Panc1 (cell line): ENCODE measurements around the gene CEP128. TPM values are rescaled to one million over a fixed set of nuclear protein-coding genes. Genes with fewer than 3 reads are reported as not detected.

Experiments used
- ATAC-seq: fragments of 200-7000 bp; cut with Tn5 transposase; 2 replicates; pipeline ENCODE4 v1.9.1; 2020; ENCODE audit warnings: mild to moderate bottlenecking, moderate library complexity
- BruUV-seq: library from RNA; stranded (reverse); fragments of 400-500 nt; replicated peaks from 2 replicates; lab custom pipeline; 2021; lab: Mats Ljungman, UMichigan
- CTCF ChIA-PET: fragments of 300-600 bp; sonication (Branson Sonifier 250); formaldehyde crosslinking; loops from one replicate; lab custom pipeline; 2022; ENCODE audit warnings: antibody characterized with exemption; lab: Charles Lee
- POLR2A ChIA-PET: fragments of 300-600 bp; sonication (Branson Sonifier 250); formaldehyde crosslinking; loops from one replicate; lab custom pipeline; 2022; ENCODE audit warnings: antibody characterized with exemption; lab: Charles Lee
- DNase-seq: peaks from one replicate; pipeline ENCODE4 v3.0.0-alpha.2; 2010; ENCODE audit warnings: low read depth, low spot score
- H3K27ac ChIP-seq: 2 replicates; pipeline ENCODE4 v1.5.1; 2011; ENCODE audit warnings: mild to moderate bottlenecking, low read length, inconsistent platforms
- H3K27me3 ChIP-seq: fragments of 200-500 bp; sonication (Bioruptor generic); 2 replicates; pipeline ENCODE4 v1.6.0; 2014; ENCODE audit warnings: low read length, inconsistent platforms; ENCODE audit not compliant: control insufficient read depth, insufficient read depth
- H3K36me3 ChIP-seq: fragments of 200-500 bp; sonication (Bioruptor generic); 2 replicates; pipeline ENCODE4 v1.5.1; 2014; ENCODE audit warnings: inconsistent platforms, mild to moderate bottlenecking, low read length, moderate library complexity; ENCODE audit not compliant: control insufficient read depth, insufficient read depth
- H3K4me1 ChIP-seq: 2 replicates; pipeline ENCODE4 v1.5.1; 2011; ENCODE audit warnings: inconsistent platforms, mild to moderate bottlenecking, low read length, moderate library complexity; ENCODE audit not compliant: control insufficient read depth, insufficient read depth
- H3K4me3 ChIP-seq, 2 experiments: 2 replicates each; pipeline ENCODE4 v1.5.1; 2011 to 2012; ENCODE audit warnings: low read depth in 2 of 2, low read length in 2 of 2, mild to moderate bottlenecking in 2 of 2, inconsistent platforms in 1 of 2, moderate library complexity in 1 of 2
- H3K9me3 ChIP-seq: fragments of 200-500 bp; sonication (Bioruptor generic); 2 replicates; pipeline ENCODE4 v1.5.1; 2014; ENCODE audit warnings: low read depth, mild to moderate bottlenecking, inconsistent platforms, low read length, moderate library complexity; ENCODE audit not compliant: control insufficient read depth, insufficient read depth
- POLR2AphosphoS5 ChIP-seq: IDR thresholded peaks from 2 replicates; pipeline ENCODE4 v1.6.1; 2012; ENCODE audit warnings: mild to moderate bottlenecking, low read depth, low read length, moderate library complexity
- SIN3A ChIP-seq: IDR thresholded peaks from 2 replicates; pipeline ENCODE4 v1.6.1; 2012; ENCODE audit warnings: low read depth, mild to moderate bottlenecking, low read length, moderate library complexity, borderline replicate concordance; ENCODE audit not compliant: insufficient read depth
- TCF7L2 ChIP-seq: IDR thresholded peaks from 2 replicates; pipeline ENCODE4 v1.6.1; 2011; ENCODE audit warnings: mild to moderate bottlenecking, low read depth, low read length, inconsistent platforms
- in situ Hi-C: cut with HindIII; loops from 2 replicates; pipeline ENCODE4 v1.10.0; 2016; ENCODE audit warnings: low sequenced_read_pairs, low pct_unique_long_range_greater_than_20kb
- intact Hi-C: fragments of 100-400 bp; cut with micrococcal nuclease; formaldehyde crosslinking; loops from one replicate; pipeline ENCODE4 v1.10.0; 2022; ENCODE audit not compliant: unreplicated experiment
- total RNA-seq: library from RNA; stranded (reverse); gene quantifications from one replicate; pipeline ENCODE4 v1.2.1, GENCODE V29; 2021; ENCODE audit not compliant: unreplicated experiment
- TF ChIP-seq, protein P1 (sequence below), 2 experiments: IDR thresholded peaks; 2 replicates each; pipeline ENCODE4 v1.6.1; 2011 to 2012; ENCODE audit warnings: low read depth in 2 of 2, control low read depth in 1 of 2, low read length in 1 of 2, mild to moderate bottlenecking in 1 of 2, moderate library complexity in 1 of 2; ENCODE audit not compliant: insufficient read depth in 1 of 2
- TF ChIP-seq, protein P2 (sequence below): fragments of 450-650 bp; IDR thresholded peaks from 2 replicates; pipeline ENCODE4 v1.5.1; 2017; ENCODE audit warnings: mild to moderate bottlenecking

Gene CEP128
- total RNA-seq, 1 experiment from 2014 or later = 9.3 TPM

DNA sequence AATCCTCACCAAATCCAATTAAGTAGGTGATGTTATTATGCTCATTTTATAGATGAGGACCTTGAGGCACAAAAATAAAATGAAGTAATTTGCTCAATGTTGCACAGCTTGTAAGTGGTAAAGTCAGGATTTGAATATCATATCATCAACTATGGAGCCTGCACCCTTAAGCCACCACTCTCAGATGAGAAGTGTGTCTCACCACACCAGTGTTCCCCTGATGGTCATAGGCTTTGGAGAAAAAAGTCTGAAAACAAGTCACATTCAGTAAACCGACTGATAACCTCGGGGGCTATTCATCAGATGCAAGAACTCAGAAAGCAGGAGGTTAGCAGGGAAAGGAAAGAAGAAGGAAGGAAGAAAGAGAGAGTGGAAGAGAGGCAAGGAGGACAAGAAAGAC, 16.7 kb upstream of the CEP128 start:
- intact Hi-C loops (loop anchor here (10.0 kb wide), 1 partner anchor 217 kb away; no protein-coding TSS in a partner anchor), in situ Hi-C loops (no loop called here)
- no peaks in the 10 kb centered on the region for H3K4me1 ChIP-seq
- TF ChIP-seq, protein P1, sequence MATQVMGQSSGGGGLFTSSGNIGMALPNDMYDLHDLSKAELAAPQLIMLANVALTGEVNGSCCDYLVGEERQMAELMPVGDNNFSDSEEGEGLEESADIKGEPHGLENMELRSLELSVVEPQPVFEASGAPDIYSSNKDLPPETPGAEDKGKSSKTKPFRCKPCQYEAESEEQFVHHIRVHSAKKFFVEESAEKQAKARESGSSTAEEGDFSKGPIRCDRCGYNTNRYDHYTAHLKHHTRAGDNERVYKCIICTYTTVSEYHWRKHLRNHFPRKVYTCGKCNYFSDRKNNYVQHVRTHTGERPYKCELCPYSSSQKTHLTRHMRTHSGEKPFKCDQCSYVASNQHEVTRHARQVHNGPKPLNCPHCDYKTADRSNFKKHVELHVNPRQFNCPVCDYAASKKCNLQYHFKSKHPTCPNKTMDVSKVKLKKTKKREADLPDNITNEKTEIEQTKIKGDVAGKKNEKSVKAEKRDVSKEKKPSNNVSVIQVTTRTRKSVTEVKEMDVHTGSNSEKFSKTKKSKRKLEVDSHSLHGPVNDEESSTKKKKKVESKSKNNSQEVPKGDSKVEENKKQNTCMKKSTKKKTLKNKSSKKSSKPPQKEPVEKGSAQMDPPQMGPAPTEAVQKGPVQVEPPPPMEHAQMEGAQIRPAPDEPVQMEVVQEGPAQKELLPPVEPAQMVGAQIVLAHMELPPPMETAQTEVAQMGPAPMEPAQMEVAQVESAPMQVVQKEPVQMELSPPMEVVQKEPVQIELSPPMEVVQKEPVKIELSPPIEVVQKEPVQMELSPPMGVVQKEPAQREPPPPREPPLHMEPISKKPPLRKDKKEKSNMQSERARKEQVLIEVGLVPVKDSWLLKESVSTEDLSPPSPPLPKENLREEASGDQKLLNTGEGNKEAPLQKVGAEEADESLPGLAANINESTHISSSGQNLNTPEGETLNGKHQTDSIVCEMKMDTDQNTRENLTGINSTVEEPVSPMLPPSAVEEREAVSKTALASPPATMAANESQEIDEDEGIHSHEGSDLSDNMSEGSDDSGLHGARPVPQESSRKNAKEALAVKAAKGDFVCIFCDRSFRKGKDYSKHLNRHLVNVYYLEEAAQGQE (IDR thresholded peaks at IDR 0.05; ENCODE audit: insufficient read depth in 1 of 2, low read depth in 2 of 2, low read length in 1 of 2) = no peak
- TF ChIP-seq, protein P2, sequence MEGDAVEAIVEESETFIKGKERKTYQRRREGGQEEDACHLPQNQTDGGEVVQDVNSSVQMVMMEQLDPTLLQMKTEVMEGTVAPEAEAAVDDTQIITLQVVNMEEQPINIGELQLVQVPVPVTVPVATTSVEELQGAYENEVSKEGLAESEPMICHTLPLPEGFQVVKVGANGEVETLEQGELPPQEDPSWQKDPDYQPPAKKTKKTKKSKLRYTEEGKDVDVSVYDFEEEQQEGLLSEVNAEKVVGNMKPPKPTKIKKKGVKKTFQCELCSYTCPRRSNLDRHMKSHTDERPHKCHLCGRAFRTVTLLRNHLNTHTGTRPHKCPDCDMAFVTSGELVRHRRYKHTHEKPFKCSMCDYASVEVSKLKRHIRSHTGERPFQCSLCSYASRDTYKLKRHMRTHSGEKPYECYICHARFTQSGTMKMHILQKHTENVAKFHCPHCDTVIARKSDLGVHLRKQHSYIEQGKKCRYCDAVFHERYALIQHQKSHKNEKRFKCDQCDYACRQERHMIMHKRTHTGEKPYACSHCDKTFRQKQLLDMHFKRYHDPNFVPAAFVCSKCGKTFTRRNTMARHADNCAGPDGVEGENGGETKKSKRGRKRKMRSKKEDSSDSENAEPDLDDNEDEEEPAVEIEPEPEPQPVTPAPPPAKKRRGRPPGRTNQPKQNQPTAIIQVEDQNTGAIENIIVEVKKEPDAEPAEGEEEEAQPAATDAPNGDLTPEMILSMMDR = no peak
- no peak for TF ChIP-seq POLR2AphosphoS5
- TF ChIP-seq SIN3A = no peak
- TF ChIP-seq TCF7L2 = no peak
- ChIA-PET POLR2A (no interaction called here), CTCF (no interaction called here)
- no peak for DNase-seq
- no peak overlapping the region for H3K4me3 ChIP-seq
- no peaks in the 10 kb centered on the region for H3K9me3 ChIP-seq
- no TSS peak for BruUV-seq
- no peak for ATAC-seq
- no peak overlapping the region for H3K27ac ChIP-seq
- peaks cover 10% of the 10 kb centered on the region; the same call in 1 of the 2 replicates for H3K27me3 ChIP-seq
- no peaks in the 10 kb centered on the region; the same call in 1 of the 2 replicates for H3K36me3 ChIP-seq

- intact Hi-C loops = loop anchor here (10.0 kb wide), 1 partner anchor 217 kb away; no protein-coding TSS in a partner anchor
- Histone ChIP-seq H3K4me3 (no peak overlapping the region), H3K36me3 (no peaks in the 10 kb centered on the region; the same call in 1 of the 2 replicates), H3K9me3 (no peaks in the 10 kb centered on the region), H3K27ac (no peak overlapping the region), H3K4me1 (no peaks in the 10 kb centered on the region), H3K27me3 (peaks cover 10% of the 10 kb centered on the region; the same call in 1 of the 2 replicates)
- DNase-seq = no peak
- BruUV-seq = no TSS peak
- ATAC-seq = no peak
- ChIA-PET POLR2A (no interaction called here), CTCF (no interaction called here)
- in situ Hi-C loops = no loop called here
- TF ChIP-seq, protein P2 = no peak
- TF ChIP-seq POLR2AphosphoS5 = no peak
- TF ChIP-seq TCF7L2 = no peak
- no peak for TF ChIP-seq SIN3A
- TF ChIP-seq, protein P1 (IDR thresholded peaks at IDR 0.05; ENCODE audit: insufficient read depth in 1 of 2, low read depth in 2 of 2, low read length in 1 of 2) = no peak
These were observed 16.1 kb upstream of the CEP128 start for GRCh38 chr14:80957613-80958012.
